LNCaP clone FGC (cell line): ENCODE measurements around the gene XBP1.
A peak's percentile ranks its signal among the peaks of the same experiment; 100 is the strongest.

ENCODE experiments used
- DNase-seq: peaks from one replicate; pipeline ENCODE4 v3.0.0-alpha.2; 2011; ENCODE audit warnings: low read depth
- H3K4me3 ChIP-seq: 2 replicates; pipeline ENCODE4 v1.5.1; 2011; ENCODE audit warnings: mild to moderate bottlenecking, low read depth, low read length, control low read depth
- CTCF ChIP-seq: IDR thresholded peaks from 2 replicates; pipeline ENCODE4 v1.5.1; 2012; ENCODE audit warnings: mild to moderate bottlenecking; ENCODE audit not compliant: control insufficient read depth, insufficient read depth; ENCODE audit errors: extremely low read depth

XBP1 gene

GRCh38 chr22:28817919-28818859 is 17.8 kb upstream of the XBP1 start:
- no peak overlapping the region for H3K4me3 ChIP-seq
- no peak for TF ChIP-seq CTCF
- peak; percentile 92 for DNase-seq

GRCh38 chr22:28817064-28817463 is 16.7 kb upstream of the XBP1 start:
- TF ChIP-seq CTCF = no peak

GRCh38 chr22:28815729-28816128 is 15.4 kb upstream of the XBP1 start:
- H3K4me3 ChIP-seq = no peak overlapping the region
- no peak for TF ChIP-seq CTCF

More at GRCh38 chr22:28817064-28817463, 16.7 kb upstream of the XBP1 start:
- no peak overlapping the region for H3K4me3 ChIP-seq
- no peak for DNase-seq

GRCh38 chr22:28815111-28815510 is 14.7 kb upstream of the XBP1 start:
- no peak overlapping the region for H3K4me3 ChIP-seq
- DNase-seq = no peak
- no peak for TF ChIP-seq CTCF

More at GRCh38 chr22:28815729-28816128, 15.4 kb upstream of the XBP1 start:
- DNase-seq = no peak

GRCh38 chr22:28813772-28814518 is 13.6 kb upstream of the XBP1 start:
- no peak overlapping the region for H3K4me3 ChIP-seq
- peak; percentile 93 for DNase-seq
- no peak for TF ChIP-seq CTCF

GRCh38 chr22:28812516-28812915 is 12.1 kb upstream of the XBP1 start:
- DNase-seq = no peak
- no peak for TF ChIP-seq CTCF
- H3K4me3 ChIP-seq = no peak overlapping the region
